IPS DF 19.7 (cell line): ENCODE results near the gene GLYATL1.

Source experiments
- DNase-seq: peaks from one replicate; pipeline ENCODE4 v3.0.0-alpha.2; 2013; ENCODE audit warnings: low read depth, low spot score

GLYATL1 gene

DNA sequence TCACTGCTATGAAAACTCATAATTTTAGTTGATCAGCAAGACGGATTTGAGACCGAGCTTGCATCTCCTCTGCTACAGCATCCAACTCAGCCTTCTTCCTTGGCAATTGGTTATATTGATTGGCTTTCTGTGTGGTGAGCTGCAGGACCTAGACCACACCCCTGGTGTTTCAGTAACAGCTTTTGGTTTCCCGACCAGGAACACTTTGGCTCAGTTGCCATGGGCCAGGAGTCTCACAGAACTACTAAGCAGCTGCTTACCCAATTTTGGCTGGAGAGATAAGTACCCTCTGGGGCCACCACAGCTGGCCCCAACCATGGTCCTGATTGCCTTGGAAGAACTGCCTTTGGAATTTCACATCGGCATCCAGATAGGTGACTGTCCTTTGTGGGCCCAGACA lies at the start of gene GLYATL1:
Gene GLYATL1, plus strand, starts transcription at position 212 of the 400 bp plus-strand sequence. CDS start 7,600 bp downstream, outside the sequence.
- DNase-seq = no peak

DNA sequence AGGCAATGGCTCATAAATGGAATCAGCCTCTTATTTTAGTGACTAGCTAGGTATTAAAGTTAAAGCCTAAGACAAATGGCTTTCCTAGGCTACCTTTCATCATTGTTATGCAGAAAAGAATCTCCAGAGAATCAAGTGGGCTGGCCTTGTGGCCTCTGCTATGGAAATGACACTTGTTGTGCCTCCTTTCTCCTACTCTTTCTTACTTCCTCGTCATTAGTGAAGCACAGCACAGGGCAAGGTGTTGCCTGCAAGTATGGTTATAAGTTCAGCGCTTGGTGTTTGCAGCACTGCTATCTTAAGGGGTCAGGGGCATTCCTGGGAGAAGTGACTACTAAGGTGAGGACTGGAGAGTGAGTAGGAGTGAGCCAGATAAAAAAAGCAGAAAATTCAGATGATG lies 45.4 kb upstream of the GLYATL1 start:
- DNase-seq = no peak

GRCh38 chr11:58898106-58898505 lies 41.2 kb upstream of the GLYATL1 start:
- DNase-seq = no peak

DNA sequence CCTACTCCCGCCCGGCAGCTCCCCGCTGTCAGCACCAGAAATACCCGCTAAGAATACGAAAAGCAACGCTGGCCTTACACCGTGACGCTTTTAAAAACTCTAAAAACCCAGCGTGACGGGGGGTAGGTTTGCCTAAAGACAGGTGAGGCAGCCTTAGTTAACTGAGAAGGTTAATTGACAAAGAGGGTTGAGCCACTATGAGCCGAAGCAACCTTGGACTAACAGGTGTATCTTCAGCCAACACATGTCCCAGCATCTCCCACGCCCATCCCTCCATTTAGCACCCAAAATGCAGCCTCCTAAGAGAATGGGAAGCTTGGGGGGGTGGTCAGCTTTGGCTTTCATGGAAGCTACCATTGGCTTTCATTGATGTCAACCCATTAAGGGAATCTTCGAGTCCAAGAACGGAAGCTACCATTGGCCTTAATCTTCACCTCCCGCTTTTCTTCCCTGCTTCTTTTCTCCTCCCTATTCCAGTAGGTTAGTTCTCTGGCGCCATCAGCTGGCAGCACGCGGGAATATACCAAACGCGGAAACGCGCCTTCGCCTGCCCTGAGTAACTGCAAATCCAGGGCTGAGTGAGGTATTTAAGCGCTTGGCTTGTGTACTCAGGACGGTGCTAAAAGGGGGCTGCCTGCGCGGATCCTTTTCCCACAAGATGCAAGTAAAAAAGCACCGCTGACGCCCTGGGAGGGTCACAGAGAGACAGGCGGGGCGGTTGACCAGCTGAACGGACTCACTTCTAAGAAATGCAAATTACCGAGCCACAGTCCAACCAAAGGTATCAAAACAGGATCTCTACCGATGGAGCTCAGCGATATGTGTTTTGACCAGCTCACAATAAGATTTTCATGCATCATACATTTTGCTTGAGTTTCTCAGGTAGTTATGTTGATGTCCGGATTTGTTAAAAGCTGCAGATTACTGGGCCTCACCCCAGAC lies 38.5 kb upstream of the GLYATL1 start:
- DNase-seq = peak; percentile 94

DNA sequence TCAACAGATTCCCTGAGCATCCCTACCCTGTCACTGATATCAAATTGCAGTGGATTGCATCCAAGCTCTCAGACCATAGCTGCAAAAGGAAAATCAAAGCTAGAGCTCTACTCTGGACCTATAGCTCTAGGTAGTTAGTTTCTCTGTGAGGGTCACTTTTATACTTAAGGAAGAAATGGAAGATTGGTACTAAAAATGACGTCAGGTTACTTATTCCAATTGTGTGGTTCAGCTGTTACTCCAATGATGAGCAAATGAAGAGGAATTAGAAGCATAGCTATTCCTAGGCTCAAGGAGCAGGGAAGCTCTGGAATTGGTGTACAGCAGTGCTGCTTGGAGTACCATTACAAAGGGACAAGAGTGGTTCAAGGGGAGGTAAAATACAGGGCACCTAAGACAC lies 36.4 kb upstream of the GLYATL1 start:
- DNase-seq = no peak

- no peak for DNase-seq
Measured at GRCh38 chr11:58905011-58905720, 34.1 kb upstream of the GLYATL1 start.

- peak; percentile 90 for DNase-seq
Measured at GRCh38 chr11:58905721-58906547, 33.4 kb upstream of the GLYATL1 start.

DNA sequence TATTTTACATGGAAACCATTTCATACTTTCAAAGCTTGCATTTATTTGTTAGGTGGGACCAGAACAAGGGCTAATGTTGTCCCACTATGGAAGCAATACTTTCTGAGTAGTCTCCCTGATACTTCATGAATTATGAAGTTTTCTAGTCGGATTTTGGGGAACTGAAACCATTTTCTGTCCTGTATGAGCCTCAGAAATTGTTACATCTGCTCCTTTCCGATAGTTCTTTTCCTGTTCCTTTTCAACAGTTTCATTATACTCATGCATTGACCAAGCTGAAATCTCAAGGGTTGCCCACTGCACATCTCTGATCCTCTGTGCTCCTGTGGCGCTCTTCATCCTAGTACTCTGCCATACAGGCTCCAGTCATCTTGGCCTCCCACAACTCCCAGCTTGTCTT lies 31.5 kb upstream of the GLYATL1 start:
- no peak for DNase-seq

DNA sequence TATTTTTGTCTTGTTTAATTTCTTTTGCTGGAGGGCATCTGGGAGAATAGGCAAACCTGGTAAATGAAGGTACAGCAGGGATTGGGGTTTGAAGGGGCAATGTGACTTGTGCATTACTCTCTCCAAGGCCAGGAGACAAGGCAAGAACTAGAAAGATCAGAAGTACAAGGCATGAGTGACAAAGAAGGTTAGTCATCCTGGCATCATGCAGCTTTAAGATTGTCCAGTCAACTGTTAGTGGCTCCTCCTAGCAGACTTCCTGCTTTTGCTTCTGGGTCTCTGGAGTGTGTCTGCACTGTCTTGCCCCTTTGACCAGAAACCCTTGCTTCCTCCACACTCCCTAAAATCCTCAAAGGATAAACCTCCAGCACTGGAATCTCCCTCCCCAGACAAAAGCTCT lies 27.2 kb upstream of the GLYATL1 start:
- no peak for DNase-seq

- DNase-seq = no peak
Measured at GRCh38 chr11:58913685-58914084, 25.6 kb upstream of the GLYATL1 start.

DNA sequence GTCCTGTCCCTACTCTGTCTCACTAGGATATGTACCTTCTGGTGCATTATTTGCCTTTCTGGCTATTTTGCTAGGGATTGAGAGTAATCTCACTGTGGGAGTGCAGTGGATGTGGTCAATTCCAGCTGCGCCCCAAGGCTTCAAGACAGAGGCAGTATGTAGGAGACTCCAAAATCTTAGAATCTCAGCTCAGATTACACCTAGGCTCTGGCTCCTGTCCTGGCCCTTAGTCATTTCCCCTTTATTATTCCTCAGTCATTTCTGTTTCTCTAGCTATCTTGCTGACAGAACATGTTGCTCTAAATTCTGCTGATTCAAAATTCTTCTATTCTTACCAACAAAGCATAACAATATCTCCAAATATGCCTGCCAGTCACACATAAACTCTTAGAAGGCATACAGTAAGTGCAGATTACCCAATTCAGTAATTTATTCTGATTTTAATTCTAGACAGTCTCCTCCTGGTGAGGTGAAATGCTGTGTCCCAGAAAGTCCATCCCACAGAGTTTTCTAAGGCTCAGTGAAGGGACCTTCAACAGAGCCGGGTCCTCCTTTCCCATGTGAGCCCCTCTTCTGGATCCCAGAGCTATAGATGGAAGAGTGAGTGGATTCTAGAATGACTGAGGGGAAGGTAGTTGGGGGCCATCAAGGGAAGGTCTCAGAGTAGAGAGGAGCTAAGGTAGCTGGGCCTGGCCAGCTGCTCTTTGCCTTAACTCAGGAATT lies 24.3 kb upstream of the GLYATL1 start:
- DNase-seq = no peak

DNA sequence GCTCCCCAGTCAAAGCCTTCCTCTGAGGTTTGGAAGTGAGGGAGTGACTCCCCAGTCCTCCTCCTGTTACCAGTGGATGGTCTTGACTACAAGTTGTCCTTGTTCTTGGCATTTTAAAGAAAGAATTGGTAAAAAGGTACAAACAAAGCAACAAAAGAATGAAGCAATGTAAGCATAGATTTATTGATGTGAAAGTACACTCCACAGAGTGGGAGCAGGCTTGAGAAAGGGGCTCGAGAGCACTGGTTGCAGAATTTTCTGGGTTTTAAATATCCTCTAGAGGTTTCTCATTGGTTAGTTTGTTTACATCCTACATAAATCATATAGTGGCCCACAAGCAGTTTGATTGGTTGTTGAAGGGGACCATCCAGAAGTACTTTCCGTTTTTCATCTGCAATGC lies 22.7 kb upstream of the GLYATL1 start:
- no peak for DNase-seq

DNA sequence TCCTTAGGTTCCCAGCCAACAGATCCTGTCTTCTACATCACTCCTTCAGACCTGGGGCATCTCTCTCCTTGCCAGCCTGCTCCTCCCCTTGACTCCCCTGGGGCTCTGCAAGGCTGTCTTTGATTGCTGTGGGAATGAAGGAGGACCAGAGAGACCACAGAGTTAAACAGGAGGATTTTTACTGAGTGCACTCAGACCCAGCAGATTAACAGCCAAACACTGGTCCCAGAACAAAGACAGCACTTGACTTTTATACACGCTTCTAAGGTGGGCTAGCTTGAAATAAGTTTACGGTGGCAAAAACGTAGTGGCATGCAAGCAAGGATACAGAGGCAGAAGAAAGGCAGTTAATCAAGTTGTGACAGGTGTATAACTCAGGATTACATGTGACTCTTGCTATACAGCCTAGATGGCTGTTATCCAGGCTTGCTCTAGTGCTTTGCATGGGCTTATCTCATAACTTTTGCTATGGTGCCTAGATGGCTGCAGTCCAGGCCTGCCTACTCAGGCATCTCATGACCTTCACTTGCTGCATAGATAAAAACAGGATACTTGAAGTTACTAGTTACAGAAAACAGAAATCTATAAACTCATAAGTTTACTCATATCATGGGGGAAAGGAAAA lies 22.0 kb upstream of the GLYATL1 start:
- no peak for DNase-seq

- no peak for DNase-seq
Measured at GRCh38 chr11:58919561-58919960, 19.7 kb upstream of the GLYATL1 start.

- DNase-seq = no peak
Measured at GRCh38 chr11:58919980-58920379, 19.3 kb upstream of the GLYATL1 start.

DNA sequence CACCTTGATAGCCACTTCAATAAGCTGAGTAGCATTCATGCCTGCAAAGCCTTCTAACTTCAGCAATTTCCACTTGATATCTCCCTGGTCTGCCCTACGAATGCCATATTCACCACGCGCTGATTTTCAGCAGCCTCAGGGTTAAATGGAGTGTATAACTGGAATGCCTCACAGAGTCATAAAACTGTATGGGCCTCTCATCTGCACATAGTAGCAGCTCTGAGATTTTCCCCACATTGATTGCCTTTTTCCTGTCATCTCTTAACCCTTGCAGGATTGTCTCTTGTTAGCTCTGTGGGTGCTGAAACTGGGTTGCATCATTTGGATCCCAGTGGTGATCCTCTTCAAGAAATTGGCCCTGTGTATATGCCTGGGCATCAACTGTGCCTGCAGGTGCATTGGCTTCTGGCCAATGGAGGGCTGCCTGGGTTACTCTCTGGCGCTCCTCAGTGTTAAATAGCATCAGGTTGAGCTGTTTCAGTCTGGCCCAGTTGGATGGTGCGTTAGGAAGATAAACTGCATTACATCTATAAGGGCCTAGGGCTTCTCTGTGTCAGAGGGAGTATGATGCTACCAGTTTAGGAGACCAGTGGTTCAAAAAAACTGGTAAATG lies 17.4 kb upstream of the GLYATL1 start:
- no peak for DNase-seq

DNA sequence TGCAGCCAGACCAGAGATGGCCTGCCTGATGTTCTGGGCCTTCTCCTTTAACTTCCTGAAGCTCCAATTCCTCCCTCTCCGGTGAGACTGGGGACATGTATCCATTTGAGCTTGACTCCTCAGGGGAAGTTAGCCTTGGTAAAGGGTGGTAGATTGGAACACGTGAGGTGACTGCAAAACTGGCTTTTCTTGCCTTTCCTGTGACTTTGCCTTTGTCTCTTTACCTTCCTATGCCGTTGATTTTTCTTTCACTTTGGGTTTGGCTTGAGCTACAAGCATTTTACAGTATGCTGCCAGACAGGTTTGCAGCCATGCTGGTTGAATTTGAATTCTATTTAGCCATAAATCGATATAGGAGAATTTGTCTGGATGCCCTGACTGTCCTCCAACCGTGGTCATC lies 16.8 kb upstream of the GLYATL1 start:
- no peak for DNase-seq

GRCh38 chr11:58923300-58923788 lies 15.9 kb upstream of the GLYATL1 start:
- no peak for DNase-seq

- no peak for DNase-seq
Measured at GRCh38 chr11:58924230-58924629, 15.1 kb upstream of the GLYATL1 start.

- DNase-seq = no peak
Measured at GRCh38 chr11:58926251-58926650, 13.0 kb upstream of the GLYATL1 start.
